ENCODE data around the gene MYL11. TPM values are rescaled to one million over a fixed set of nuclear protein-coding genes. Genes with fewer than 3 reads are reported as not detected.
A peak's percentile ranks its signal among the peaks of the same experiment; 100 is the strongest.
"Not testable (repeated sequence)": the region's sequence is repeated elsewhere in the genome, so short reads cannot be mapped to it uniquely, and the experiment has no call there.

MYL11 gene
- not detected in 2 replicates for total RNA-seq
- long read RNA-seq, partial matches to known transcripts, result 0 of 3 reads
- long read RNA-seq, other reads (novel, unspliced or antisense), result 3 of 3 reads

- no peaks in the 10 kb centered on the region for H3K27me3 Mint-ChIP-seq (ENCODE audit: unreplicated experiment)
- no peak for DNase-seq (ENCODE audit: extremely low spot score, unreplicated experiment)
- no peaks in the 10 kb centered on the region for H3K9me3 Mint-ChIP-seq (ENCODE audit: unreplicated experiment)
- H3K27ac Mint-ChIP-seq (ENCODE audit: unreplicated experiment), result no peak within 1 kb of the TSS
- no peaks in the 10 kb centered on the region for H3K36me3 Mint-ChIP-seq (ENCODE audit: unreplicated experiment)
- no peak for TF ChIP-seq CTCF (IDR thresholded peaks at IDR 0.05)
- peaks cover 32% of the 10 kb centered on the region for H3K4me1 Mint-ChIP-seq (ENCODE audit: unreplicated experiment)
- no peak within 1 kb of the TSS for H3K4me3 Mint-ChIP-seq (ENCODE audit: unreplicated experiment)
These were observed at the start of gene MYL11 for GRCh38 chr16:30374538-30374937. TSS of gene MYL11 (plus strand) at chr16:30374802. CDS start at chr16:30374858, 56 bp downstream.

- Mint-ChIP-seq H3K4me1 (ENCODE audit: unreplicated experiment) (peaks cover 13% of the 10 kb centered on the region), H3K27ac (ENCODE audit: unreplicated experiment) (peak overlapping the region; percentile 87), H3K4me3 (ENCODE audit: unreplicated experiment) (peak overlapping the region; percentile 93)
- peak; percentile 87 for DNase-seq (ENCODE audit: extremely low spot score, unreplicated experiment)
- not testable (repeated sequence) for H3K9me3 Mint-ChIP-seq (ENCODE audit: unreplicated experiment); H3K36me3 Mint-ChIP-seq (ENCODE audit: unreplicated experiment); H3K27me3 Mint-ChIP-seq (ENCODE audit: unreplicated experiment)
These were observed 40.1 kb upstream of the MYL11 start for GRCh38 chr16:30334473-30334989.

GRCh38 chr16:30335028-30335597 lies 39.5 kb upstream of the MYL11 start:
- not testable (repeated sequence) for H3K36me3 Mint-ChIP-seq (ENCODE audit: unreplicated experiment); H3K27me3 Mint-ChIP-seq (ENCODE audit: unreplicated experiment); H3K9me3 Mint-ChIP-seq (ENCODE audit: unreplicated experiment)
- Mint-ChIP-seq H3K4me1 (ENCODE audit: unreplicated experiment) (peaks cover 13% of the 10 kb centered on the region), H3K4me3 (ENCODE audit: unreplicated experiment) (peak overlapping the region; percentile 78), H3K27ac (ENCODE audit: unreplicated experiment) (peak overlapping the region; percentile 90)
- DNase-seq (ENCODE audit: extremely low spot score, unreplicated experiment), result peak; percentile 95

- peak; percentile 65 for DNase-seq (ENCODE audit: extremely low spot score, unreplicated experiment)
- Mint-ChIP-seq H3K4me1 (ENCODE audit: unreplicated experiment) (peaks cover 13% of the 10 kb centered on the region), H3K27ac (ENCODE audit: unreplicated experiment) (peak overlapping the region; percentile 90), H3K27me3 (ENCODE audit: unreplicated experiment) (no peaks in the 10 kb centered on the region), H3K4me3 (ENCODE audit: unreplicated experiment) (peak overlapping the region; percentile 78), H3K9me3 (ENCODE audit: unreplicated experiment) (no peaks in the 10 kb centered on the region), H3K36me3 (ENCODE audit: unreplicated experiment) (no peaks in the 10 kb centered on the region)
- no peak for TF ChIP-seq CTCF (IDR thresholded peaks at IDR 0.05)
These were observed 38.8 kb upstream of the MYL11 start for GRCh38 chr16:30335598-30336474.

- not testable (repeated sequence) for H3K27ac Mint-ChIP-seq (ENCODE audit: unreplicated experiment)
These were observed 36.6 kb upstream of the MYL11 start for GRCh38 chr16:30337964-30338357.

GRCh38 chr16:30338715-30339114 lies 35.9 kb upstream of the MYL11 start:
- H3K9me3 Mint-ChIP-seq (ENCODE audit: unreplicated experiment); H3K27me3 Mint-ChIP-seq (ENCODE audit: unreplicated experiment); H3K27ac Mint-ChIP-seq (ENCODE audit: unreplicated experiment); H3K4me3 Mint-ChIP-seq (ENCODE audit: unreplicated experiment); DNase-seq (ENCODE audit: extremely low spot score, unreplicated experiment); H3K36me3 Mint-ChIP-seq (ENCODE audit: unreplicated experiment); H3K4me1 Mint-ChIP-seq (ENCODE audit: unreplicated experiment): not testable (repeated sequence)

More at GRCh38 chr16:30337964-30338357, 36.6 kb upstream of the MYL11 start:
- H3K4me3 Mint-ChIP-seq (ENCODE audit: unreplicated experiment); DNase-seq (ENCODE audit: extremely low spot score, unreplicated experiment); H3K36me3 Mint-ChIP-seq (ENCODE audit: unreplicated experiment); H3K4me1 Mint-ChIP-seq (ENCODE audit: unreplicated experiment); H3K9me3 Mint-ChIP-seq (ENCODE audit: unreplicated experiment); H3K27me3 Mint-ChIP-seq (ENCODE audit: unreplicated experiment): not testable (repeated sequence)

- Mint-ChIP-seq H3K4me3 (ENCODE audit: unreplicated experiment) (no peak overlapping the region), H3K27ac (ENCODE audit: unreplicated experiment) (no peak overlapping the region), H3K9me3 (ENCODE audit: unreplicated experiment) (no peaks in the 10 kb centered on the region), H3K4me1 (ENCODE audit: unreplicated experiment) (peaks cover 4% of the 10 kb centered on the region), H3K36me3 (ENCODE audit: unreplicated experiment) (no peaks in the 10 kb centered on the region), H3K27me3 (ENCODE audit: unreplicated experiment) (no peaks in the 10 kb centered on the region)
- DNase-seq (ENCODE audit: extremely low spot score, unreplicated experiment), result no peak
- TF ChIP-seq CTCF (IDR thresholded peaks at IDR 0.05), result no peak
These were observed 34.0 kb upstream of the MYL11 start for GRCh38 chr16:30340621-30341020.

- H3K9me3 Mint-ChIP-seq (ENCODE audit: unreplicated experiment); H3K4me1 Mint-ChIP-seq (ENCODE audit: unreplicated experiment); DNase-seq (ENCODE audit: extremely low spot score, unreplicated experiment); H3K36me3 Mint-ChIP-seq (ENCODE audit: unreplicated experiment); H3K4me3 Mint-ChIP-seq (ENCODE audit: unreplicated experiment); H3K27ac Mint-ChIP-seq (ENCODE audit: unreplicated experiment); H3K27me3 Mint-ChIP-seq (ENCODE audit: unreplicated experiment): not testable (repeated sequence)
These were observed 32.6 kb upstream of the MYL11 start for GRCh38 chr16:30341971-30342370.

All from osteocyte (in vitro differentiated cells).